Heart left ventricle (tissue), 16 donors: ENCODE results near the gene ZNF557. TPM values are rescaled to one million over a fixed set of nuclear protein-coding genes. Genes with fewer than 3 reads are reported as not detected.

Experiments used
- ATAC-seq, 4 donors: fragments of 200-7000 bp; cut with Tn5 transposase; one replicate each; pipeline ENCODE4 v1.9.1; 2020 to 2022; ENCODE audit warnings: moderate library complexity in 4 of 4, mild to moderate bottlenecking in 3 of 4, moderate number of reproducible peaks in 1 of 4
- DNase-seq, 5 donors: peaks; one replicate each; pipeline ENCODE4 v3.0.0-alpha.2; 2020
- H3K27ac ChIP-seq, 12 donors: fragments of 200-600 bp; sonication (generic) in 4 of 12; one replicate each; pipeline versions ENCODE4 v1.5.0 to v1.8.0; 2016 to 2022; ENCODE audit warnings: mild to moderate bottlenecking in 2 of 12
- H3K27me3 ChIP-seq, 9 donors: fragments of 200-600 bp; sonication (generic) in 2 of 9; one replicate each; pipeline versions ENCODE4 v1.5.1 to v1.8.0; 2016 to 2022; ENCODE audit warnings: mild to moderate bottlenecking in 3 of 9
- H3K36me3 ChIP-seq, 9 donors: fragments of 200-600 bp; sonication (generic) in 2 of 9; one replicate each; pipeline versions ENCODE4 v1.5.0 to v1.8.0; 2018 to 2022; ENCODE audit warnings: mild to moderate bottlenecking in 2 of 9
- H3K4me1 ChIP-seq, 12 donors: fragments of 200-600 bp; sonication (generic) in 4 of 12; one replicate each; pipeline versions ENCODE4 v1.5.0 to v1.8.0; 2016 to 2022; ENCODE audit warnings: mild to moderate bottlenecking in 3 of 12
- H3K4me3 ChIP-seq, 12 donors: fragments of 200-600 bp; sonication (generic) in 4 of 12; one replicate each; pipeline versions ENCODE4 v1.5.0 to v1.8.0; 2017 to 2022; ENCODE audit warnings: mild to moderate bottlenecking in 9 of 12, moderate library complexity in 4 of 12
- H3K9me3 ChIP-seq, 12 donors: fragments of 200-600 bp; sonication (generic) in 4 of 12; one replicate each; pipeline versions ENCODE4 v1.5.0 to v1.8.0; 2016 to 2022; ENCODE audit warnings: mild to moderate bottlenecking in 1 of 12
- CTCF ChIP-seq, 12 donors: fragments of 200-600 bp; sonication (generic) in 4 of 12; IDR thresholded peaks; one replicate each; pipeline versions ENCODE4 v1.5.0 to v1.8.0; 2018 to 2022; ENCODE audit warnings: antibody characterized with exemption in 12 of 12, mild to moderate bottlenecking in 5 of 12
- POLR2A ChIP-seq, 2 donors: fragments of 450-650 bp; IDR thresholded peaks; one replicate each; pipeline ENCODE4 v1.6.1; 2017; ENCODE audit warnings: antibody characterized with exemption in 2 of 2, mild to moderate bottlenecking in 2 of 2, moderate library complexity in 2 of 2
- WGBS, 4 donors: extraction: QIAGEN DNeasy Blood & Tissue Kit in 2 of 4; methylation state at CpG; one replicate each; pipeline versions ENCODE4 v1.1.5 to v1.1.7; 2013 to 2018; 5-methylcytosine and 5-hydroxymethylcytosine counted together
- intact Hi-C, 10 donors: fragments of 100-400 bp; cut with DNase I; formaldehyde crosslinking; loops; one replicate each; pipeline versions ENCODE4 v1.11.1 to v1.14.2; 2022
- polyA plus RNA-seq, 2 donors: library from polyadenylated mRNA; stranded (reverse); fragments of 200-250 nt; gene quantifications; one replicate each; pipeline ENCODE4 v1.2.3, GENCODE V29; 2013
- total RNA-seq, 9 donors: library from RNA; depleted of rRNA in 2 of 9; stranded (reverse); fragments of >200 nt in 2 of 9; fragmentation: NEBNext Ultra II Directional in 3 of 9; extraction: Animal tissue kit (Norgen Biotek cat#: 25700) in 3 of 9; gene quantifications; one replicate each; pipeline versions ENCODE4 v1.1.0 to v1.2.4, GENCODE V29; 2016 to 2023
- donor health status: ischemic (EF 13 %, LVEDD 7.1; RV severe dilation, severe dysfunction).
- donor health status: healthy with polysubstance abuse.
- donor health status: DM: no; HTN: yes; CAD: no.
- donor health status: DM: no; HTN: no; CAD: no.
- donor health status: ischemic (EF 25% LVEDD 6.9; RV normal size, moderate dysfunction).
- donor health status: ischemic (EF 25% LVEDD 5.7; RV mildly dilated, moderate dysfunction).
- donor health status: healthy.
- donor health status: DM: yes; HTN: yes; CAD: no.
- donor health status: ischemic (EF 35%, LVEDD 5.7; RV mildly dilated, moderate dysfunction).
- donor health status: nonischemic (EF 11% LVEDD 7.7; RV severe dilation, severe dysfunction).
- donor health status: DM: yes; HTN: yes; CAD: no.
- donor health status: PGD.
- donor health status: ischemic (EF 29% LVEDD 5.4; RV normal size, mild dysfunction).
- donor health status: nonischemic (EF 23%, LVEDD 6.1; RV moderate dilation, normal function).

ZNF557 gene
- total and polyA plus RNA-seq, 11 donors, result 1.9 to 7.1 (median 3.7) TPM

- Histone ChIP-seq H3K4me3 (no peak overlapping the region), H3K27ac (no peak overlapping the region), H3K9me3 (peaks cover 0 to 6% (median 0%) of the 10 kb centered on the region in 12 donors), H3K36me3 (peaks cover 0 to 39% (median 20%) of the 10 kb centered on the region in 9 donors), H3K4me1 (no peaks in the 10 kb centered on the region), H3K27me3 (no peaks in the 10 kb centered on the region)
- no peak for DNase-seq
- intact Hi-C loops, result no loop called here
- 90 to 94% (median 93%) methylated on average over 4 of the region's 4 CpGs for WGBS, 4 donors
- no peak for ATAC-seq
- TF ChIP-seq CTCF (IDR thresholded peaks at IDR 0.05) (no peak), POLR2A (IDR thresholded peaks at IDR 0.05) (no peak)
Observed at GRCh38 chr19:7112675-7113074, 43.2 kb downstream of the ZNF557 start.

GRCh38 chr19:7113233-7113632, 43.7 kb downstream of the ZNF557 start:
- DNase-seq, result no peak
- Histone ChIP-seq H3K27me3 (no peaks in the 10 kb centered on the region), H3K9me3 (peaks cover 0 to 6% (median 0%) of the 10 kb centered on the region in 12 donors), H3K36me3 (peaks cover 0 to 45% (median 26%) of the 10 kb centered on the region in 9 donors), H3K27ac (no peak overlapping the region), H3K4me1 (no peaks in the 10 kb centered on the region), H3K4me3 (no peak overlapping the region)
- TF ChIP-seq POLR2A (IDR thresholded peaks at IDR 0.05) (no peak), CTCF (IDR thresholded peaks at IDR 0.05) (no peak)
- intact Hi-C loops, result no loop called here
- WGBS, 4 donors, result 87 to 95% (median 93%) methylated on average over 1 of the region's 1 CpG
- no peak for ATAC-seq

- H3K27ac ChIP-seq, result no peak overlapping the region
- no peaks in the 10 kb centered on the region for H3K27me3 ChIP-seq
- H3K9me3 ChIP-seq, result peaks cover 0 to 6% (median 0%) of the 10 kb centered on the region in 12 donors
- no peak overlapping the region for H3K4me3 ChIP-seq
- 60 to 69% (median 66%) methylated on average over 6 of the region's 6 CpGs for WGBS, 4 donors
- H3K4me1 ChIP-seq, result no peaks in the 10 kb centered on the region
- TF ChIP-seq CTCF (IDR thresholded peaks at IDR 0.05), result no peak
- no peak for TF ChIP-seq POLR2A (IDR thresholded peaks at IDR 0.05)
- H3K36me3 ChIP-seq, result peaks cover 0 to 69% (median 45%) of the 10 kb centered on the region in 9 donors
- DNase-seq (no peak), ATAC-seq (peak in 3 of 4 donors; percentile 41 to 64 (median 43))
- intact Hi-C loops, result no loop called here
Observed at GRCh38 chr19:7115721-7116120, 46.2 kb downstream of the ZNF557 start.

- Histone ChIP-seq H3K36me3 (peaks cover 3 to 85% (median 61%) of the 10 kb centered on the region in 9 donors), H3K27ac (no peak overlapping the region), H3K9me3 (peaks cover 0 to 6% (median 0%) of the 10 kb centered on the region in 12 donors), H3K4me1 (no peaks in the 10 kb centered on the region), H3K27me3 (no peaks in the 10 kb centered on the region), H3K4me3 (no peak overlapping the region)
- intact Hi-C loops, result no loop called here
- ATAC-seq (no peak), DNase-seq (no peak)
- no peak for TF ChIP-seq POLR2A (IDR thresholded peaks at IDR 0.05)
- TF ChIP-seq CTCF (IDR thresholded peaks at IDR 0.05), result no peak
- WGBS, 4 donors, result 87 to 94% (median 93%) methylated on average over 8 to 11 of the region's 11 CpGs
Observed at GRCh38 chr19:7117248-7117647, 47.7 kb downstream of the ZNF557 start.
